Left renal pelvis (tissue), 4 donors: ENCODE measurements around the gene SIGLEC5. TPM values are rescaled to one million over a fixed set of nuclear protein-coding genes. Genes with fewer than 3 reads are reported as not detected.

Experiments
- DNase-seq, 4 donors: peaks; one replicate each; pipeline ENCODE4 v3.0.0-alpha.2; 2013; ENCODE audit warnings: low read depth in 4 of 4, low spot score in 3 of 4
- polyA plus RNA-seq, 4 donors: library from polyadenylated mRNA; unstranded; fragments of 120-200 nt; gene quantifications; one replicate each; pipeline ENCODE4 v1.2.1, GENCODE V29; 2013; ENCODE audit not compliant: insufficient read length in 4 of 4

The SIGLEC5 gene
- polyA plus RNA-seq, 4 donors: 0.37 to 0.62 (median 0.57) TPM; not detected in 1

GRCh38 chr19:51592521-51592920 lies 37.7 kb downstream of the SIGLEC5 start:
- DNase-seq: no peak

- DNase-seq: no peak
These were observed 39.8 kb downstream of the SIGLEC5 start for GRCh38 chr19:51590441-51590840.

- no peak for DNase-seq
These were observed 40.7 kb downstream of the SIGLEC5 start for GRCh38 chr19:51589511-51589910.

GRCh38 chr19:51587264-51588191 lies 42.7 kb downstream of the SIGLEC5 start:
- no peak for DNase-seq

GRCh38 chr19:51586799-51587198 lies 43.4 kb downstream of the SIGLEC5 start:
- no peak for DNase-seq

GRCh38 chr19:51586103-51586728 lies 44.0 kb downstream of the SIGLEC5 start:
- DNase-seq: no peak

- DNase-seq: no peak
These were observed 53.4 kb downstream of the SIGLEC5 start for GRCh38 chr19:51576850-51577249.

GRCh38 chr19:51573331-51573730 lies 56.9 kb downstream of the SIGLEC5 start:
- no peak for DNase-seq

GRCh38 chr19:51572908-51573307 lies 57.3 kb downstream of the SIGLEC5 start:
- no peak for DNase-seq

GRCh38 chr19:51572410-51572809 lies 57.8 kb downstream of the SIGLEC5 start:
- DNase-seq: no peak

GRCh38 chr19:51571599-51571998 lies 58.6 kb downstream of the SIGLEC5 start:
- DNase-seq: no peak

GRCh38 chr19:51570962-51571575 lies 59.1 kb downstream of the SIGLEC5 start, which contains the start of gene ZNF175:
Gene ZNF175 (plus strand): TSS chr19:51571283. CDS start chr19:51573330, 2,047 bp downstream.
- DNase-seq: peak; percentile 94 to 98 (median 97)

- DNase-seq: no peak
These were observed 61.7 kb downstream of the SIGLEC5 start for GRCh38 chr19:51568456-51568855.

- no peak for DNase-seq
These were observed 62.6 kb downstream of the SIGLEC5 start for GRCh38 chr19:51567583-51567982.

GRCh38 chr19:51566489-51567100 lies 63.6 kb downstream of the SIGLEC5 start:
- no peak for DNase-seq

GRCh38 chr19:51565583-51565982 lies 64.6 kb downstream of the SIGLEC5 start:
- no peak for DNase-seq

- no peak for DNase-seq
These were observed 65.4 kb downstream of the SIGLEC5 start for GRCh38 chr19:51564791-51565190.
